GM21529 (cell line): Measurements from ENCODE around the gene SLC52A1.
A peak's percentile ranks its signal among the peaks of the same experiment; 100 is the strongest.

Experiments
- ATAC-seq: cut with Tn5 transposase; IDR thresholded peaks from one replicate; pipeline ENCODE4 v1.9.1; 2021; ENCODE audit not compliant: unreplicated experiment

SLC52A1 gene

DNA sequence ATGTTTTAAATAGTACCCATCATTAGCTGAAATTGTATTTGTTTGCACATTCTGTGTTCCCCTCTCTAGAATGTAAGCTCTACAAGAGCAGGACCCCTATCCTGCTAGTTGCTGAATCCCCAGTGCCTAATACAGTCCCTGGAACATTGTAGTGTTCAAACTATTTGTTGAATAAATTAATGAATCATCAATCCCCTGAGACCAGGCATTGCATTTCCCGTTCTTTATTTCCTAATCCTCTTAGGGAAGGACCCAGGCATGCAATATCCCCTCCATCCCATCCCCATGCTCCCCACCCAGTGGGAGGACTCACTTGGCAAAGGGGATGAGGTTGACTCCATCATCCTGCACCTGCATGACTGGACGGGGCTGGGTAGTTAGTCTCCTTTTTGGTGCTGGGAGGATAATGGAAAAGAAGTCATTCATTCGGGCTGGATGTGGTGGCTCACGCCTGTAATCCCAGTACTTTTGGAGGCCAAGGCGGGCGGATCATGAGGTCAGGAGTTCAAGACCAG is 41.1 kb downstream of the SLC52A1 start:
- ATAC-seq: no peak

DNA sequence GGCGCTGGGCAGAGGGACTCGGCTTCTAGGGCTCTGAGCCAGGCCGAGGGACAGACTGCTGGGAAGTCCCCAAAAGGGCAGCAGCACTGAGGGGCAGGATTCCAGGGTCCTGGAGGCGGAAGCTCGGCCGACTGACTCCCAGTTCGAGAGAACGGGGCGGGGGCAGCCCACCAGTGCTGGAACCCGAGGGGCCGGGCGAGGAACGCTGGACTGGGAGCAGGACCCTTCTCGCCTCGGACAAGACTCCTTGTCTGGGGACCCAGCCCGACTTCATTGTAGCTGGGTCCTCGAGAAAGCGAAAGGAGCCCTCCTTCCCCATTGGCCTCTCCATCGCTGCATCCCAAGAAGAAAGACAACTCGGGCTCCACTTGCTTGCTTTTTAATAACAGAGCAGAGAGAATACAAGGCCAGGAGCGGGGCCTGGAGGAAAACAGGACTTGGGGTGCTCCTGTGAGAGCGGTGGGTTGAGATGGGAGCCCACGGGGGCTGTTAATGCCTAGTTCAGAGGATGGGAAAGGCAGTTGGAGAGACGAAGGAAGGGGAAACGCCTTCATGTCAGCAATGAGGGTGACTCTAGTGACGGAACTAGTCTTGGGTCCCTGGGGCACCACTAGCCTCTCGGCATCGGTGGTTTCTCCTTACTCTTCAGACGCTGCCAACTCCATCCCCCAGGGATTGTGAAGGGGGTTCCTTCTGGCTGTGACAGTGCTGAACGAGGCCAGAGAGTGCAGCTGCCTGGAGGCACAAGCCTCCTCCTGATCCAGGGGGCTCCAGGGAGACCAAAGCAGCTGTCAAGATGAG is 47.3 kb downstream of the SLC52A1 start:
- no peak for ATAC-seq

DNA sequence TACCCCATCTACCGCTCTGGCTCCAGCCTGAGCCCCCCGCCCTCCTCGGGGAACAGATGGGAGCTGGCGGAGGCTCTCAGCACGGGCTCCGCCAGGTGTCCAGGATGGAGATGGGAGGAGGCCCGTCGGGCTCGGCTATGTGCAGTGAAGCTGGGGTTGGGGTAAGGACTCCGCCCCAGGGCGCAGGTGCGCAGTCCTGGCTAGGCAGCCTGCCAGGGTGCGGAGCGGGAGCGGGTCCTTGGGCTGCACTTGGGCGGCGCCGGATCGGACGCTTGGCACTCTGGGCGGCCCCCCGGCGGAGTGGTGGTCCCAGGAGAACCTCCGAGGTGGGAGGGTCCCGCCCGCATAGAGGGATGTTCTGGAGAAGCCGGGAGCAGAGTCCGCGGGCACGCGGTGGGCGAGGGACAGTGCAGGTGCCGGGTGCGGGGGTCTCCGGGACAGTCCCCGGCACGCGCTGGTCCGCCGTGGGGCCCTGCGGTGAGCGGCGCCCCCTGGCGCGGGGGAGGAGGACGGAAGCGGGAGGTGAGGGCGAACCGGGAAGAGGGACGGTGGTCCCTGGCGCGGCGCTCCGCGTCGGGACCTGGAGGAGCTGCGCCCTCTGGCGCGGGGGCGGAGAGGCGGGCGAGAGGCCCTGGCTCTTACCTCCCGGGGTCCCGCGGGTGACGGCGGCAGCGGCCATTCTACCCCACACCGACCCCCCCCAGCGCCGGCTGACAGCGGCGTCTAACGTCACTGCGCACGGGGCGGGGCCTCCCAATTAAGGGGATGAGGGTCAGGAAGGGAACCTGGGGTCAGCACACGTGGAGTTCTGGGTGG is 48.1 kb downstream of the SLC52A1 start, which contains the start of gene CAMTA2:
CAMTA2 (minus strand) TSS at position 725 of the 816 bp plus-strand sequence. CDS start 1,453 bp downstream, outside the sequence.
- ATAC-seq: peak; percentile 73

DNA sequence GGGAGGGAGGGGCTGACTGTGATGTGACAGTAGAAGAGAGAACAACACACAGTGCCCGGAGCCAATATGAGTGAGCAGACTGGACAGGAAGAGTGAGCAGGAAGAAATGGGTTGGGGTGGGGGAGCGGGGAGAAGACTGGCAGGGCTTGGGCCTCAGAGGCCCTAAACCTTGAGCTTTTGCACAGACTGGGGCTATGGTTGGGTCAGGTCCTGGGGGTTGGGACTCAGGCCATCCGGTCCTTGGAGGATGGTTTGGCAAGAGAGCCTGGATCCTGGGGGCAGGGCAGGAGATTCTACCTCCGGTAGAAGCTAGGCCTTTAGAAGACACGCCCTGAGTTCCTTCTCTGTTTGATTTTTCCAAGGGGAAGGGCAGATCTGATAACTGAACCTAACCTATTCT is 48.8 kb downstream of the SLC52A1 start:
- ATAC-seq: no peak
